Activated gamma-delta T cell (primary cell): ENCODE measurements around the gene CCDC85A.

Source experiments
- DNase-seq: peaks from one replicate; lab custom pipeline; 2025; lab: John Stamatoyannopoulos, UW

The CCDC85A gene

DNA sequence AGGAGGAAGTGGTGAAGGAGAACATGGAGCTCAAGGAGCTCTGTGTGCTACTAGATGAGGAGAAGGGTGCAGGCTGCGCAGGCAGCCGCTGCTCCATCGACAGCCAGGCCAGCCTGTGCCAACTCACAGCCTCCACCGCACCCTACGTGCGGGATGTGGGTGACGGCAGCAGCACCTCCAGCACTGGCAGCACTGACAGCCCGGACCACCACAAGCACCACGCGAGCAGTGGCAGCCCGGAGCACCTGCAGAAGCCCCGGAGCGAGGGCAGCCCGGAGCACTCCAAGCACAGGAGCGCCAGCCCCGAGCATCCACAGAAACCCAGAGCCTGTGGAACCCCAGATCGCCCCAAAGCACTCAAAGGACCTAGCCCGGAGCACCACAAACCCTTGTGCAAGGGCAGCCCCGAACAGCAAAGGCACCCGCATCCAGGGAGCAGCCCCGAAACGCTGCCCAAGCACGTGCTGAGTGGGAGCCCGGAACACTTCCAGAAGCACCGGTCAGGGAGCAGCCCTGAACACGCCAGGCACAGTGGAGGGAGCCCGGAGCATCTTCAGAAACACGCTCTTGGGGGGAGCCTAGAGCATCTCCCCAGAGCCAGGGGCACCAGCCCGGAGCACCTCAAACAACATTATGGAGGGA, 9.0 kb downstream of the CCDC85A start:
- no peak for DNase-seq

DNA sequence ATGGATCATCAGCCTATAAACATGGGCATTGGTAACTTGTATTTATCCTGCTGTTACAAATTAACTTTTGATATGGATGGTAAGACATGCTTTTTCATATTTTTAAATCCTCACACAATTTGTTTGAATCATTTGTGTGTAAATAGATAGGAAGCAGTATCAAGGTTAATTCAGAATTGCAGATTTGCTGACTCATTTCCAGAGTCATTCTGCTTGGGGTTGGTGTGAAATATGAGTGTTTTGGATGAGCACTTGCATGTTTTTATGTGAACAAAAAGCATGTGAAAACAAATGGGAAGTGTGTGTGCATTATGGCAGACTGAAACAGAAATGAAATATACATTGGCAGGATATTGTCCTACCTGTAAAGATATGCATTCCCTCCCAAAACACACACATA, 11.8 kb downstream of the CCDC85A start:
- no peak for DNase-seq

DNA sequence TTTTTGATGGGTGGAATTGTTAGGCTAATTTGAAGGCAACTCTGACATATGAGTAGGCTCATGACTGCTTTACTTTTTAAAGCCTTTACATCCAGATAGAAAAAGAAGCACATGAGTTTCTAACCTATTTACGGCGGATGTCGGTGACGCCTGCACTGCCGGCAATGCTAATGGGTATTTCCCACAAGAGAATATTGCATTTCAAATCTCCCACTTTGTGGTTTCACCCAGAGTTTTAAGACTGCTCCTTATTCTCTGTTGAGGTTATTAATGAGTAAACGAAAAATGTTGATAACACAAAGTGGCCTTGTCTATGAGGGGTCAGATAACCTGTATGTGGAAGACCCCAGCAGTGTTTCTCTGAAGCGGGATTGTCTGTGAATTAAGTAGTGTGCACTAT, 14.0 kb downstream of the CCDC85A start:
- no peak for DNase-seq

DNA sequence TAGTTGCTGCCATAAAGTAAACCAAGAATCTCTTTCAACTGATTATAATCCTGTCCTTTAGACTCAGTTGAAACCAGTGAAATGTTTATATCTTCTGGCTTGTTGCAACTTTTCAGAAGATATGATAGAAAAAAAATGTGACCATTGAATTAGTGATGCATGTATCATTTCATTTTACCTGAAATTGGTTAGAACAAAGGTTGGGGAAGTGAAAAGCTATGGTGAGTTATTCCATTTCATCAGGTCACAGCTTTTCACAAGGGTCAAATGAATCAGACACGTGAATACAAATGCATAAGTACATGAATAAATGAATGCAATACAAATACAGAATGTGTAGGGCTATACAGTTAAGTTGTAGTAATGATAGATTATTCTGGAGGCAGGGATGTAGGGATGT, 15.1 kb downstream of the CCDC85A start:
- no peak for DNase-seq

DNA sequence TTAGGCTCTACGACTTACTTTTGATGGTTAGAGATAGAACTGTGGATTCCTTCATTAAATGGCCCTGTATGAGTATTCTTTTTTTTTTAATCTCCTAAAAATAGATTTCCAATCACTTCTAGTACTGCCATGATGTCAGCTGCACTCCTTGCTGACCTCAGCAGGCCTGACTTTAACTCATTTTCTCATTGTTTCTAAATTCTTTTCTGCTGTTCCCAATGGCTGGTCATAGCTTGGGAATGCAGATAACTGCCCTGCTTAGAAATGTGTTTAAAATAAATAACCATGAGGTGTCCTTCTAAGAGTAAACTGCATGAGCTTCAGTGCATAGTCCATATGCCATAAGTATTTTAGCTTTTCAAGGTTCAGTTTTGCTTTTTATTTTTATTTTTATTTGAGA, 15.7 kb downstream of the CCDC85A start:
- DNase-seq: no peak

DNA sequence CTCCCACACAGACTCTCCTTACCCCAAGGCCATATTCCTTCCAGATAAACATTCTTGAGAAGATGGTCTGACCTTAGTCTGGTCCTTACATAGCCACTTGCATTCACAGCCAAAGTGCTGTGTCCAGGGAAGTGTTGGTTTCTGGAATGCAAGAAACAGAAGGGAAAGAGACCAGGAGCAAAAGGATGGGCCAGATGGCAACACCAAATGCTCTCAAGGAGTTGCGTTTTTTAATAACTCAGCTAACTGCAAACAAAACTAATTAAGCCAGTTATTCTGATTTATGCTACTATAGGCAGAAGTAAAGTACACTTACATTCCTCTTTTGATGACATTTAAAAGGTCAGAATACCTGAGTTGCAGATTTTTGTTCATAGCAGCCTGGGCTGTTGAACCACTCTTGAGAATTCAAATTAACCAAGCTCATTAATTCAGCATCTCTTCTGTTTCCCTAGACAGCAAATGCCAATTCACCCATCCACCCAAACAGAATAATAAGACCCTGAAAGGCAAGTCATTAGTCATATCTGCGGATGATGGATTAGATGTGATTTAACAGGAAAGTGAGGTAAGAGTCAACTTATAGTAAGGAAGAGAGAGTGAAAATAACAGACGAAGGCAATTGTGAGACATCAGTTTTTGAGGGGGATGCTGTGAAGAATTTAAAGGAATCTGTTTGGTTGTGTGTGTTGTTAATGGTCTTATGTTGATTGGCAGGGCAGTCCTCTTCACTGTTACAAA, 18.8 kb downstream of the CCDC85A start:
- no peak for DNase-seq

DNA sequence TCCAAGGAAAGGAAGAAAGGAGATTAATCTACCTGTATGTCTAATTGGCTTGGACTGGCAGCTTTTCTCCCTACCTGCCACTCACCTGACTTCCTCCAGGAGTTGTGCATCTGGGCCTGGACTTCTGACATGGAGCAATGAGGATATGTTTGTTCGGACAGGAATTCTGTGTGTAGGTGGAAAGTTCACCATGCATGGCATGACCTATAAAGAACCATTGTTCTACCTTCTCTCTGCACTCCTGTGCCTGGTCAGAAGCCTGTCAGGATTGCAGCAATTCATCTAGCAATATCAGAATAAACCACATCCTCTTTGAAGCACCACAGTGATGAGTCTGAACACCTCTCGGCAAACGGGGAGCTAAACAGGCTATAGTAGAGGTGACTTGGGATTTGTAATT, 20.8 kb downstream of the CCDC85A start:
- no peak for DNase-seq

DNA sequence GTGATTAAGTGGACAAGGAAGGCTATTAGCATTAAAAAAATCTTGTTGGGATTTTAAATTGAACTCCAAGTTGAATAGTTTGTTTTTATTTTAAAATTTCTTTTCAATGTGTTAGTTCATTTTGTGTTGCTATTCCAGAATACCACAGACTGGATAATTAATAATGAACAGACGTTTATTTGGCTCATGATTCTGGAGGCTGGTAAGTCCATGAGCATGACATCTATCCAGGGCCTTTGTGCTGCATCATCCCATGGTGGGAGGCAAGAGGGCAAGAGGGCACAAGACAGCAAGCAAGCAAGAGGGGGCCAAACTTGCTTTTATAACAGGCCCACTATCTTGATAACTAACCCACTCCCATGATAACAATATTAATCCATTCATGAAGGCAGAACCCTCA, 22.5 kb downstream of the CCDC85A start:
- DNase-seq: no peak

DNA sequence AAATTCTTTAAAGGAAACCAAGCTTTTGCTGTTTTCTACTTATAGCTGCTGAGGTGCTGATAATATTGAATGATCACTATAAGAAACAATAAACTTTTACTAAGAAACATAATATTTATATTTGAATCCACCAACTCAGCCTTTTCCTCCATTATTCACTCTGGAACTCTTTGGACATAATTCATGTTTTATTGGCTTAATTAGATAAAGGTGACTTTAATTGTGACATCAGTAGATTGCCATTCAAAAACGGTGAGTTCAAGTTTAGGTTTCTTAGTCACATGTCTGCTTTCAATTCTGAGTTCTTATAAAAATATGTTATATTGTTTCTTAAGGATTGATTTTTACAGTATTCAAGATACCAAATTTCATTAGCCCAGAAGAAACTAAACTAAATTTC, 24.0 kb downstream of the CCDC85A start:
- no peak for DNase-seq

DNA sequence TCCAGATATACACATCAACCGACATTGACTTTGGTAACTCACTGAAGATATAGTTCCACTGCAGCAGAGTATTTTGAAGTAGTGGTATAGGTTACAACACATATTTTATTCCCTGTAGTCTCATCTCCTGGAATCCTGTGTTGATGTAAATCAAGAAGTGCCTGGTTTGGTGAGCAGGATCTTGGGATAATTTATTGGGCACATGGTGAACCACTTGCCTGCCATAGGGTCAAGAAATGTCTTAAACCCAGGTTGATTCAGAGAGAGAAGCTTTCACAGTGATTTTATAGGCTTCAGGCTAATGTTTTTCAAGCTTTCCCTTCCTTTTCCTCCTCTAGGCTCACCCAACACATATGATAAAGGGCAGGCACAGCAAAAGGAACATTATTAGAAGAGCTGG, 24.6 kb downstream of the CCDC85A start:
- DNase-seq: no peak

DNA sequence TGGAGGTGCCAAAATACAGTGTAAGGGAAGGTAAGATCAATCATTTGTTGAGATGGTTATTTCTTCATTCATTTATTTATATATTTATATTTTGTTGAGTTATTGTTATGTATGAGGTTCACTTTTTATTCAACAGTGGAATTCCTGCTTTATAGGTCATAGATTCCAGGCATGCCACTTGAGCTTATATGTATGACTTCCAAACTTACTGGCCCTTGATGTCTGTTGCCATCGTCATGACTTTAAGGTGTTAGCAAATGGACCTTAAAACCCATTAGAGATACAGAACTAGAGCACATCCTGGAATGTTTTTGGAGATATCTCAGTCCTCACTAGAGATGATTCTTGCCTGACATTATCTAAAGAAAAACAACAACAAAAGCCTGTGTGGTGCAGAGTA, 25.9 kb downstream of the CCDC85A start:
- DNase-seq: no peak

DNA sequence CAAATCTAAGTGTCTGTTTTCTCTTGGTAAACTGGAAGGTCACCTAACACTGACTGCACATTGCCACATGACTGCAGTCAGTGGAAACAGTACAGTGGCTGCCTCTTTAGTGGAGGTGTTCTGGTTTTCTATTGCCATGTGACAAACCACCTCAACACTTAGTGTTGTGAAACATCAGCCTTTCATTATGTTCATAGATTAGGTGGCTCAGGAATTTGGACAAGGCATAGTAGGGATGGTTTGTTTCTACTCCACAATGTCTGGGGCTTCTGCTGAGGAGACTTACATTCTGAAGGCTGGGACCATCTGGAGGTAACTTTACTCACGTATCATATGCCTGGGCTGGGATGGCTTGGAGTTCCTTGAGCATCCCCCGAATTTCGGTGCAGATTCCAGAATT, 26.5 kb downstream of the CCDC85A start:
- no peak for DNase-seq

DNA sequence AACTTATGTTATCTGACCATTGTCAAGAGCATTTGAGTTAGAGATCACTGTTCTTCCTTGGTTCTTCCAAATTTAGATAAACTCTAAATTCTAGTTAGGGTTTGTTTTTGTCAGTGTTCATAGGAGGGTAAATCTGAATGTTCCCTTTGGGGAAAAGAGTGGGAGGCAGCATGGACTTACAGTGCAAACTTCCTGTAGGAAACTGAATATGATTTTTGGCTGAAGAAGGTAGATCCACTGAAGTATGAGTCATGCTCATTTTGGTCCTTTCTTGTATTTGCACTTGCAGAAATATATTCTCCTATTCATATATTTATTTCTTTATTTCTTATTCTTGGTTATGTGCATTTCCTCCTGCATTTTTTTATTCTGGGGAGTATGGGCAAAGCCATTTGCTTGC, 27.3 kb downstream of the CCDC85A start:
- no peak for DNase-seq

DNA sequence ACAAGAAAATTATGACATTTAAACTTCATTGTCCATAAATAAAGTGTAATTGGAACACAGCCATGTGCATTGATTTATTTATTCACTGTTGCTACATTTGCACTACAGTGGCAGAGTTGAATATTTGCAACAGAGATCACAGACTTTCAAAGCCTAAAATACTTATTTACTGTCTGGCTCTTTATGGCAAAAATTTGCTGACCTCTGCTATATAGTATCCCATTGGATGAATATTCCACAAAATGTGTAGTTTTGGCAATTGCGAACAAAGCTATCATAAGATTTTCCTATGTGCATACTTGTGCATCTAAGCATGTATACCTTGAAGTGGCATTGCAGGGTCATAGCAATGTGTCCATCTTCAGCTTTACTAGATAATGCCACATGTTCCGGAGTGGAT, 32.1 kb downstream of the CCDC85A start:
- DNase-seq: no peak

DNA sequence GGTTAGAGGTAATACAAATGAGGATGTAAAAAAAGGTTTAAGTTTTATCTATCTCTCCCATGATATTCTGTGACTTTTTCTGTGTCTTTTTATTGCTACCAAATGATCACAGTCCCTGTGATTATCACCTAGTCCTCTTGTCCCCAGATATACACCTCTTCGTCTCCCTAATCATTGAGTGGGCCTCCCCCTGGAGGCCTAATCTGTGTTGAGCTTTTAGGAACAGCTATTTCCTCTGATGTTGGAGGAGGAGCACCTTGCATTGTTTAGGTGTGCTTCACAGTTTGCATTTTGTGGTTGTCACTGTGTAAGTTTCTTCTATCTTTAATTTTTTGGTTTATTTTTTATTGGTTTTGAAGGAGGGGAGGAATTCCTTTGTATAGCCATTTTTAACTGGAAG, 33.3 kb downstream of the CCDC85A start:
- DNase-seq: no peak

DNA sequence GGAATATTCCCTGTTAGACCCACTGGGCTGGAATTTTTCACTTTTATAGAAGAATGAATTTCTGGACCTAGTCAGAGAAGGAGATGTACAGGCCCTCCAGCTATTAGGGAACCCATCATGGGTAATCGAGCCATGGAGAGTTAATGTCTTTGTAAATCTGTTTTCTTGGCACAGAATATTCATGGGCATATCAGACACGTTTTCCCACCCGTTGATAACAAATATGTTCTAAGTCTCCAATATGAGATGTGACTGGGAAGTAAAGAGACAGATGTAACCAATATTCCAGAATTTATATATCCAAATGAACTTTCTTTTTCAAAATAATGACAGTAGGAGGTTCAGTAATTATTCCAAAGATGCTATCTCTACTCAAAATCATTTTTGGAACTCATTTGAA, 38.7 kb downstream of the CCDC85A start:
- no peak for DNase-seq

DNA sequence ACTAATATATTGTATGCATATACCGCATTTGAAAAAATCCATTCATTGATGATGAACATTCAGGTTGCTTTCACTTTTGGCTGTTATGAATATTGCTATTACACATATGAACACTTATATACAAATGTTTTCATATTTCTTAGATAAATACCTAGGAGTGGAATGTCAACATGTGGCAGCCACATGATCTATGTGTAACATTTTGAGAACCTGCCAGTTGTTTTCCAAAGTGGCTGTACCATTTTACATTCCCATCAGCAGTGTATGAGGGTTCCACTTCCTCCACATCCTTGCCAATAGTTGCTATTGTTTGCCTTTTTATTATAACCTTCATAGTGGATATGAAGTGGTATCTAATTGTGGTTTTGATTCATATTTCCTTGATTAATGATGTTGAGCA, 40.5 kb downstream of the CCDC85A start:
- no peak for DNase-seq

DNA sequence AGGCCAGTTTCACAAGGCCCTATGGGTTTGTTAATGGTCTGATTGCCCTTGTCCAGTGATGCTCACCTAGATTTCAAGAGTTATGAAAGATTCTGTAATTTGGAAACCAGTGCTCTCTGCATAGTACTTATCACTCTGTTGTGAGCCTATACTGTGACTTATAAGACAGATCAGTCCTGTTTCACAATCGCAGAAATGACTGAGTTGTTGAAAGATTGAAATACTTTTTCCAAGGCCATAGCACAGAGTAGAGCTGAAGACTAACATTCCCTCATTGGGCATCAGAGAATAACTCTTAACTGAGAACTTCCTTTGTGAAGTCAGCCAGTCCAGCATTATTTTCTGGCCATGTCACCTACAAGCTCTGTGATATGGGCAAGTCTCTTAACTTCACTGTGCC, 44.0 kb downstream of the CCDC85A start:
- DNase-seq: no peak

DNA sequence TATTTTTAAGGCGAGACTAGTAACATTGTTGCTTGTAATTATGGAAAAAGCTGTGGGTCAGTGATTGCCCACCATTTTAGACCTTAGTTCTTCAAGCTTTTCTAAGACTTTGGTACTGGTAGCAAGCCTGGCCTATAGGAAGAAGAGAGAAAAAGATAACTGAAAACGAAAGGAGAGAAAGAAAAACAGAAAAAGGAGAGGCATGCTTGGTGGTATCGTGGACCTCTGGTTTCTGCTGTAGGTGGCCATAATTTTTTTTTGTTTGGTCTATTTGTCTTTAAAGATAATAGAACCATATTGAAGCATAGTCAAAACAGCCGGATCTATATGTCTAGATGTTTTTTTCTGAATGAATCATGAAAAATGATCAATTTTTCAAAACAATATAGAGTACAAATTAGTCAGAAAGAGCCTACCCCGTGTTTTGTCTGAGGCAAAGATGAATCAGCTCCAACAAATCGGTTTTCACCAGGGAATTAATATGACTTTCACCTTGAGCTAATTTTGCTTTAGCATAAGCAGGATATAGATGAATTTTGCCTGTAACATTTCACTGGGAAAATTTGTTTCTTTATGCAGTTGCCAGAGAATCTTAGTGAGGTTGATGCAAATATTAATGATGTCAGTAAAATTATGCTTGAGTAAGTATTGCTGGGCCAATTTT, 45.7 kb downstream of the CCDC85A start:
- DNase-seq: no peak

DNA sequence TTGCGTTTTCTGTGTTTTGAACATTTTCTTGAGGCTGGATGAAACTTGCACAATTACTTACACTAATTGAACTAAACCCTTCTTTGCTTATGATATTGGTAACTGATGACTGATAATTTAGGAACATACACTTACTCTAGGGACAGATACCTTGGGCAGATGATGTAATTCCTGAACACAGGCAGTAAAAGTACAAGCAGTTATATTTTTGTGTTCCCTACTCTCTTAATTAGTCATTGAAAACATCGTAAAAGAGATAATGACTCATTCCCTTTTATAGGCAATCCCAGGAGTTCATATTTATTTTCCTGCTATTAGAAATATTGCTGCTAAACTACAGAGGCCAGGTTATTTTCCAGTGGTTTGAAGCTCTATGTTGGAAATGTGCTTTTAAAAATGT, 46.4 kb downstream of the CCDC85A start:
- no peak for DNase-seq

DNA sequence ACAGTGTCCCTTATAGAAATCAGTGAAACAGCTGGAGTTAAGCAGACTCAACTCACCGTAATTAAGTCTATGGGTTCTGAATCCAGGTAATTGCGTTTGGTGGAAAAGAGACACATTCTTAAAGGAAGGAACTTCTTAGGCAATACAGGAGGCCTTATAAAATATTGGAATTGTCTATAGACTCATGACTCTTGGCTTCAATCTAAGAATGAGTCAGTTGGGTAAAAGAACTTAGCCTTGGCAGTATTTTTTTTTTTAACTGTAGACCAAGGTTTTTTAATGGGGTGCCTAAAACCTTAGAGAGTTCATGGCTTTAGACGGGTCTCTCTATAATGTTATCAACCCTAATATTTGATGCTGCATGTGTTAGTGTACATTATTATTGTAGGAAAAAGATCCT, 47.6 kb downstream of the CCDC85A start:
- no peak for DNase-seq

DNA sequence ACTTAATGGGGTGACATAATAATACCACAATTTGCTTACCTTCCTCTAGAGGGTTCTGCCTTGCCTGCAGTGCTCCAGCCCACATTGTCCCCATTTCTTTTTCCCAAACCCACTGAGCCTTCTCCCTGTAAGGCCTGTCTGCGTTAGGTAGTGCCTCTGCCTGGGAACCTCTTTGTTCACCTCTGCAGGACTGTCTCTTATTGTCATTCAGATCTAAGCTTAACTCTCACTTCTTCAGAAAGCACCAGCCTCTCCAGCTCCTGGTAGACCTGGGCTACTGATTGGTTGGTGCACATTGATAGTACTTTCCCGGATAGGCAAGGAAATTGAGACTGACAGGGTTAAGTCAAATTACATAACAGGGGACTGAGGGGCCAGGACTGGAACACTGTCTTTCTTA, 49.1 kb downstream of the CCDC85A start:
- no peak for DNase-seq

DNA sequence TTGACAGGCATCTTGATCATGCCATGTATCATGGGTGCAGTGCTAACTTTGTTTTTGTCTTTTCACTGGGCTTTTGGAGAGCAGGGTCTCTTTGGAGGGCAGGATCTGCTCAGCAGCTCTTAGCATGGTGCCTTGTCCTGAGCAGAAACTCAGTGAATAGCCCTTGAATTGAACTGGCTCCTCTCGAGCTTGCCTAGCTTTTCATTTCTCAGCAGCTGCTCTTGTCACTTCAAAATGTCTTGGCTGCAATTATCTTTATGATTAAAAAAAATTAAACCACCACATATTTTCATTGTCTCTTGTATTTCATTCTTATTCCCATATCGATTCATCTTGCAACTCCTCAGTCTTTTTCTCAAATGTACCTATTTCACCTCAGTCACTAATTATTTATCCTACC, 50.5 kb downstream of the CCDC85A start:
- no peak for DNase-seq

DNA sequence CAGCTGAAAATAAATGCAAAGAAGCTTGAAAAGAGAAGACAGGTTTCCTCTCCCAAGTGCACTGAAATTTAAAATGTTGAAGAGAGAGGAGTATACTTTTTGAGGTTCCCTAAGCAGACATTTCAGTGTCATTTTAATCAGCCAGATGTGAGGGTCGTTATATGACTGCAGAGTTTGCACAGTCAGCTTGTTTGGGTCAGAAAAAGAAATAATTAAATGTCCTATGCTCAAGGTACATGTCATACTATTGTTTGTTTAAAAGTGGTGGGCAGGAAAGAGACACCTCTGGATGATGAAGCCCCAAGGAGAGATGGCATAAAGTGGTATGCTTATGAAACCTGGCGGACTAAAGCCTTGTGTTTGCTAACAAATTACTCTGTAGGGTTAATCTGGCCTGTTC, 55.2 kb downstream of the CCDC85A start:
- no peak for DNase-seq
